Tibial nerve (tissue), 4 donors: ENCODE results near the gene WASF3. TPM values are rescaled to one million over a fixed set of nuclear protein-coding genes. Genes with fewer than 3 reads are reported as not detected.
A peak's percentile ranks its signal among the peaks of the same experiment; 100 is the strongest.

Experiments
- DNase-seq, 2 donors: peaks; one replicate each; pipeline ENCODE4 v3.0.0-alpha.2; 2019; ENCODE audit warnings: low spot score in 2 of 2
- H3K27ac ChIP-seq, 4 donors: fragments of 200-600 bp; sonication (generic) in 3 of 4; one replicate each; pipeline ENCODE4 v1.5.1; 2017 to 2019; ENCODE audit warnings: mild to moderate bottlenecking in 1 of 4
- H3K27me3 ChIP-seq, 2 donors: fragments of 200-600 bp; sonication (generic) in 1 of 2; one replicate each; pipeline versions ENCODE4 v1.5.1 to v1.6.0; 2017 to 2019
- H3K36me3 ChIP-seq, 3 donors: fragments of 200-600 bp; sonication (generic); one replicate each; pipeline ENCODE4 v1.5.1; 2018 to 2019
- H3K4me1 ChIP-seq, 4 donors: fragments of 200-600 bp; sonication (generic) in 3 of 4; one replicate each; pipeline ENCODE4 v1.5.1; 2017 to 2019
- H3K4me3 ChIP-seq, 4 donors: fragments of 200-600 bp; sonication (generic) in 3 of 4; one replicate each; pipeline ENCODE4 v1.5.1; 2017 to 2019; ENCODE audit warnings: mild to moderate bottlenecking in 1 of 4, moderate library complexity in 1 of 4
- H3K9me3 ChIP-seq, 4 donors: fragments of 200-600 bp; sonication (generic) in 3 of 4; one replicate each; pipeline ENCODE4 v1.5.1; 2017 to 2019
- EP300 ChIP-seq, 2 donors: sonication (generic); formaldehyde crosslinking; IDR thresholded peaks; one replicate each; pipeline ENCODE4 v1.6.1; 2017; ENCODE audit warnings: antibody characterized with exemption in 2 of 2, mild to moderate bottlenecking in 1 of 2
- POLR2A ChIP-seq, 2 donors: fragments of 450-650 bp; IDR thresholded peaks; one replicate each; pipeline ENCODE4 v1.6.1; 2017; ENCODE audit warnings: antibody characterized with exemption in 2 of 2, mild to moderate bottlenecking in 2 of 2, moderate library complexity in 2 of 2
- WGBS, 2 donors: methylation state at CpG; one replicate each; pipeline ENCODE4 v1.1.5; 2018; 5-methylcytosine and 5-hydroxymethylcytosine counted together
- total RNA-seq, 4 donors: library from RNA; depleted of rRNA; stranded (reverse); fragments of >200 nt; gene quantifications; one replicate each; pipeline ENCODE4 v1.1.0, GENCODE V29; 2016
- TF ChIP-seq, protein P1 (sequence below), 5 experiments: fragments of 200-600 bp in 3 of 5; fragments of 450-650 bp in 2 of 5; sonication (generic) in 3 of 5; IDR thresholded peaks; one replicate each; pipeline ENCODE4 v1.5.1; 2016 to 2019; ENCODE audit warnings: antibody characterized with exemption in 5 of 5, mild to moderate bottlenecking in 3 of 5, moderate library complexity in 2 of 5

WASF3 gene
- total RNA-seq, 4 donors from 2014 or later = 23.7 to 47.9 (median 40.7) TPM

DNA sequence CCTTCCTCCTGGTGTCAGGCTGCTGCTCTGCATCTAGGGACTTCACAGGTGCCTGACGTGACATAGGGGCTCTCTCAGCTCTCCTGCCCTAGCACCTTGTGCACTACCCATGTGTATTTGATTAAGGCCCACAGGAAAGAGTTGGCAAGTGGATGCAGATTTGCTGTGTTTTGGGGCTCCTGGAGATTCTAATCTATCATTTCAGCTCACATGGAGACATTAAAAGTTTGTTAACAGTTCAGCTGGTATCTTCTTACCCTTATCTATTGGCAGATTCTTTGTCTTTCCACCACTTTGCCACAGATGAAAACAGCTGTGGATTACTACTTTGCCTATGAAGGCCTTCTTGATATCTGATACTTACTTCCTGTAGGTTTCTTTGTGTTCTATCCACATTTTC, 41.9 kb downstream of the WASF3 start:
- TF ChIP-seq, protein P1, sequence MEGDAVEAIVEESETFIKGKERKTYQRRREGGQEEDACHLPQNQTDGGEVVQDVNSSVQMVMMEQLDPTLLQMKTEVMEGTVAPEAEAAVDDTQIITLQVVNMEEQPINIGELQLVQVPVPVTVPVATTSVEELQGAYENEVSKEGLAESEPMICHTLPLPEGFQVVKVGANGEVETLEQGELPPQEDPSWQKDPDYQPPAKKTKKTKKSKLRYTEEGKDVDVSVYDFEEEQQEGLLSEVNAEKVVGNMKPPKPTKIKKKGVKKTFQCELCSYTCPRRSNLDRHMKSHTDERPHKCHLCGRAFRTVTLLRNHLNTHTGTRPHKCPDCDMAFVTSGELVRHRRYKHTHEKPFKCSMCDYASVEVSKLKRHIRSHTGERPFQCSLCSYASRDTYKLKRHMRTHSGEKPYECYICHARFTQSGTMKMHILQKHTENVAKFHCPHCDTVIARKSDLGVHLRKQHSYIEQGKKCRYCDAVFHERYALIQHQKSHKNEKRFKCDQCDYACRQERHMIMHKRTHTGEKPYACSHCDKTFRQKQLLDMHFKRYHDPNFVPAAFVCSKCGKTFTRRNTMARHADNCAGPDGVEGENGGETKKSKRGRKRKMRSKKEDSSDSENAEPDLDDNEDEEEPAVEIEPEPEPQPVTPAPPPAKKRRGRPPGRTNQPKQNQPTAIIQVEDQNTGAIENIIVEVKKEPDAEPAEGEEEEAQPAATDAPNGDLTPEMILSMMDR (IDR thresholded peaks at IDR 0.05) = no peak
- TF ChIP-seq EP300 (IDR thresholded peaks at IDR 0.05) = no peak
- TF ChIP-seq POLR2A (IDR thresholded peaks at IDR 0.05) = no peak
- no peak overlapping the region for H3K4me3 ChIP-seq
- H3K27me3 ChIP-seq = no peaks in the 10 kb centered on the region
- H3K36me3 ChIP-seq = no peaks in the 10 kb centered on the region
- no peak overlapping the region for H3K27ac ChIP-seq
- 89 to 100% methylated on average over 1 of the region's 1 CpG for WGBS, 2 donors
- peaks cover 0 to 19% (median 0%) of the 10 kb centered on the region in 4 donors for H3K4me1 ChIP-seq
- DNase-seq = no peak
- peaks cover 0 to 20% (median 3%) of the 10 kb centered on the region in 4 donors for H3K9me3 ChIP-seq

DNA sequence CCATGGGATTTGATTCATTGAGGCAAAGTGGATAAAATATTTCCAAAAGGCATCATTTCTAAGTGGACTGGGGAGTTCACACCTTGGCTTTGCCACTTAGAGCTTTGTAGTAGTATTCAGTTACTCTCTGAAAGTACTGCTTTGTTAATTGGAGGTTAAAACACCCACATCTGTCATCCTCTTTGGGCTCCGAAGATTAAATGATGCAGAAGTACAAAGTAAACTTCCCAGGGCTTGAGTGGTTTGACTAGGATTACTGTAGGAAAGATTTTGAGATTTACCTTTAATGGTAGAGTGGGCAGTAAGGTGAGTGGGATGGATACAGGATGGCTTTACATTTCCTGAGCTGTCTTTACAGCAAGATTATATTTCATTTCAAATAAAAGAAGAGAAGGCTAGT, 42.4 kb downstream of the WASF3 start:
- peaks cover 0 to 24% (median 0%) of the 10 kb centered on the region in 4 donors for H3K4me1 ChIP-seq
- peaks cover 0 to 17% (median 3%) of the 10 kb centered on the region in 4 donors for H3K9me3 ChIP-seq
- WGBS, 2 donors = 46 to 63% methylated on average over 1 of the region's 1 CpG
- no peak overlapping the region for H3K27ac ChIP-seq
- TF ChIP-seq POLR2A (IDR thresholded peaks at IDR 0.05) (no peak), EP300 (IDR thresholded peaks at IDR 0.05) (no peak)
- TF ChIP-seq, protein P1 (IDR thresholded peaks at IDR 0.05) = no peak
- no peak overlapping the region for H3K4me3 ChIP-seq
- no peak for DNase-seq
- H3K27me3 ChIP-seq = no peaks in the 10 kb centered on the region
- H3K36me3 ChIP-seq = no peaks in the 10 kb centered on the region

DNA sequence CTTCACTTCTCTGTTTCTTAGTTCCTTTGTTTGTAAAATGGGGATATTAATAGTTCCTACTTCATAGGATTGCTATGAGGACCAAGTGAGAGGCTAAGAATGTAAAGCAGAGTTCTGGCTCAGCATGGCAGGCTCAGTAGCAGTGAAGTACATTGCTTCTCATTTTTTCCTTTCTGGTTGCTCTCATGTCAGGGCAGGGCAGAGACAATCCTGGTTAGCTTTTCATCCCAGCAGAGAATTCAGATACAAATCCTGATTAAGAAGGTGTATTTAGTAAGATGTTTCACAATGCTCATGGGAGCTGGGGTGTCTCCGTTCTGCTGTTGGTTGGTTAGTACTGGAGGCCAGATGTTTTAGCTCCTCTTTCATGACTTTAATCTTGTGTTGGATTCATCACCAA, 42.9 kb downstream of the WASF3 start:
- no peaks in the 10 kb centered on the region for H3K27me3 ChIP-seq
- peaks cover 0 to 29% (median 0%) of the 10 kb centered on the region in 4 donors for H3K4me1 ChIP-seq
- TF ChIP-seq, protein P1 (IDR thresholded peaks at IDR 0.05) = no peak
- TF ChIP-seq EP300 (IDR thresholded peaks at IDR 0.05) (peak in 1 of 2 donors; percentile 52), POLR2A (IDR thresholded peaks at IDR 0.05) (no peak)
- no peaks in the 10 kb centered on the region for H3K36me3 ChIP-seq
- no peak overlapping the region for H3K4me3 ChIP-seq
- peaks cover 0 to 15% (median 3%) of the 10 kb centered on the region in 4 donors for H3K9me3 ChIP-seq
- 59 to 77% methylated on average over 1 of the region's 1 CpG for WGBS, 2 donors
- DNase-seq = peak in 1 of 2 donors; percentile 41
- peak overlapping the region in 1 of 4 donors; percentile 4 for H3K27ac ChIP-seq

DNA sequence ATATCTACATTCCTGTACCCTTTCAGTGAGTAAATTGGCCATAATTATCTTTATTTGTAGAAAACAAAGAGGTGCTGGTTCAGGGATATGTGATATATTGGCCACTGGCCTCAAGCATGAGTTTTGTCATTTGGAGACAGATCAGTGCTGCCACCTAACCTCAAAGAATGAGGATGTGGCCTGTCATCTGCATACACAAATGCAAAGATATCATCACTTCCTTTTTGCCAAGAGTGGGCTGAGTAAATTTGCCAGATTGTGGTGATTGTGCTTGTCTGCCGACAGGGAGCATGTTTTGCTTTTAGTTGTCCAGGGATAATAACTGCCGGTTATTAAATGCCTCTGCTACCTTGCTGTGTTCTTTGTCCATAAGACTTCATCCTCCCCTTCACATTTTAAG, 44.2 kb downstream of the WASF3 start:
- 53 to 54% methylated on average over 2 of the region's 2 CpGs for WGBS, 2 donors
- TF ChIP-seq, protein P1 (IDR thresholded peaks at IDR 0.05) = no peak
- TF ChIP-seq POLR2A (IDR thresholded peaks at IDR 0.05) (no peak), EP300 (IDR thresholded peaks at IDR 0.05) (no peak)
- peaks cover 0 to 38% (median 0%) of the 10 kb centered on the region in 4 donors for H3K4me1 ChIP-seq
- H3K27ac ChIP-seq = no peak overlapping the region
- no peak overlapping the region for H3K4me3 ChIP-seq
- H3K9me3 ChIP-seq = peaks cover 0 to 8% (median 3%) of the 10 kb centered on the region in 4 donors
- no peaks in the 10 kb centered on the region for H3K36me3 ChIP-seq
- DNase-seq = no peak
- H3K27me3 ChIP-seq = no peaks in the 10 kb centered on the region

DNA sequence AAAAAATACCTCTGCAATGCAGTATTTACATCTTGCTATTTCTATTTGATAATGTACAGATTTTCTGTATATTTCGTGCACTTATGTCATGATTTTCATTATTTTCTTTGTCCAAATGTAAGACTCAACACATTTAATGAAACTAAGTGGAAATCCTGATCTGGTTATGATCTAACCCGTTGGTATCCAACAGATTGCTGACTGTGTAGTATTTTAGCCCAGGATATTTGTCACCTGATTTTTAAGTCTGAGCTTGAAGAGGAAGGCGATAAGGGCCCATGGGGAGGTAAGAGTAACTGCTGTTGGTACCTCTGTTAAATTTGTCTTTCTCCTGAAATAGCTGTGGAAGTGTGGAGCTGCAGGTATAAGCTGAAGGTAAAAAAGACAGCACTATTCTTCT, 45.3 kb downstream of the WASF3 start:
- H3K27me3 ChIP-seq = no peaks in the 10 kb centered on the region
- no peaks in the 10 kb centered on the region for H3K36me3 ChIP-seq
- H3K9me3 ChIP-seq = no peaks in the 10 kb centered on the region
- no peak for TF ChIP-seq EP300 (IDR thresholded peaks at IDR 0.05)
- no peak for TF ChIP-seq POLR2A (IDR thresholded peaks at IDR 0.05)
- no peak overlapping the region for H3K27ac ChIP-seq
- DNase-seq = no peak
- 84 to 86% methylated on average over 3 of the region's 3 CpGs for WGBS, 2 donors
- peaks cover 0 to 38% (median 0%) of the 10 kb centered on the region in 4 donors for H3K4me1 ChIP-seq
- no peak overlapping the region for H3K4me3 ChIP-seq
